Stimulated activated CD8-positive, alpha-beta memory T cell treated with anti-CD3 and anti-CD28 coated beads, Interleukin-4, amount 100 ng/mL, for 4 hours (primary cell): ENCODE measurements around the gene RPS13.
"Not testable (repeated sequence)": the region's sequence is repeated elsewhere in the genome, so short reads cannot be mapped to it uniquely, and the experiment has no call there.

Experiments
- DNase-seq, 2 donors: peaks; one replicate each; pipeline ENCODE4 v3.0.0-alpha.2; 2020; ENCODE audit warnings: low read depth in 2 of 2, low spot score in 1 of 2

Gene RPS13

DNA sequence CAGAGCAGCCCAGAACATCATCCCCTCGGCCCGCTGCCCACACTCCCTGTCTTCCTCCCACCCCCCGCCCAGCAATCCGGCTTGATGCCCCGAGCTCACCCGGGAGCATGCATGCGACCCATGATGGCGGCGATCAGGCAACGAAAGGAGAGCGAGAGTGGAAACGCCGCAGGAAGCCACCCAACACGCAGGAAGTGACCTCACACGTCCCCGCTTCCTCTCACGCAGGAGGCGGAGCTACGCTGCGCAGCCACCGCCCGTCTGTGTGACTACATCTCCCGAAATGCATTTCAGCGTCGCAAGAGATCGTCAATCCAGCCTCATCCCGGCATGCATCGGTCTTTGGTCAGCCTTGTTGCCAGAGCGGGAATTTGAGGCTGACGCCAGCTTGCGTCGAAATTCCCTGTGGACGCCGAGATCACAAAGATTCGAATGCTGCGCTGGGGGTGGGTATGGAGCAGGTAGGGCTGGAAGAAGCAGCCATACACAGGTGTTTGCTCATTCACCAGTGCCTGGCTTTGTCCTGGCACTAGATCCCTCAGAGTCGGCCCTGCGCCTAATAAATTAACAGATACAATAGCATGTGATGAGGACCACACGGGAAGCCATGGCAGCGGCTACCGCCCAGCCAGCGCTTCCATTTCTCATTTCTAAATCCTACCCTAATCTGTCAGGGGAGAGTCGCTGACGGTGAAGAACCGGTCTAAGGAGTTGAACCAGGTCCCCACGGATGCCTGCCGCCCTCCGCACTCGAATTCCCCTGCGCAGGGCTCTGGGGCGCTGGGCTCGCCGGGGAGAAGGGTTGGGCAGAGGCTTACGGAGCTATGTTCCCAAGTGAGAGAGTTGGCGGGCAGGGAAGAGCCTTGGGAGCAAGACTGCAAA, at the start of gene RPS13:
Gene RPS13, minus strand, starts transcription at position 148 of the 882 bp plus-strand sequence. Its CDS starts 26 bp downstream, at position 122.
- DNase-seq, result peak; percentile 87 to 91

DNA sequence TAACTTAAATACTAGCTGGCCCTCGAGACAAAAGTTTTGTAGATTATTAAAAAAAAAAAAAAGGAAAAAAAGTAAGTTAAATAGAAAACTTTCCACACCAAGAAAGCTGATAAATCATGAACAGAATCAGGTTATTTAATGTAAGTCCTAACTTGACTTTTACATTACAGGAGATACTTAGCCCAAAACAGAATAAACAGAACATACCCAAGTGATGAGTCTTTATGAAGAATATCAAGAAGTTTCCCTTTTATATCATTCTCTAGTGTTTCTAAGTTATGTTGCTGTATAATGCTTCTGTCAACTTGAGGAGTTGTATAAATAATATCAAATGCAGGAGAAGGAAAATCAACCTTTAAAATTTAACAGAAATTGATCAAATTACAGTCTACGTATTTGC, 44.5 kb upstream of the RPS13 start:
- DNase-seq, result no peak

DNA sequence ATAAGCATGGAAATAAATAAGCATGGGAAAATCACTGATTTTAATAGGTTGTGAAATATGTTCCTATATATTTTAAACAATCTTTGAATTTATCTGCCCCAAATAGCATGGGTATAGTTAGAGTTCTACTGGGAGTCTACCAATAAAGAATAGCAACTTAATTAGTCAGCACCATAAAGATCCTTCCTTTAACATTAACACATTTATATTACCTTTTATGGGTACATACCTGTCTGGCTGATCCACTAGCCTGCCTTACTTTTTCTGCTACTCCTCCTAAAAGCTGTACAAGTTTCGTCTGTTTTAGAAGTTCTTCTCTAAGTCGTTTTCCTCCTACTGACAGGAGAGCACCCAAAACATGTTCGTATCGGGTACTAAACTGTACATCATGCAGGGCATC, 39.8 kb upstream of the RPS13 start:
- no peak for DNase-seq

DNA sequence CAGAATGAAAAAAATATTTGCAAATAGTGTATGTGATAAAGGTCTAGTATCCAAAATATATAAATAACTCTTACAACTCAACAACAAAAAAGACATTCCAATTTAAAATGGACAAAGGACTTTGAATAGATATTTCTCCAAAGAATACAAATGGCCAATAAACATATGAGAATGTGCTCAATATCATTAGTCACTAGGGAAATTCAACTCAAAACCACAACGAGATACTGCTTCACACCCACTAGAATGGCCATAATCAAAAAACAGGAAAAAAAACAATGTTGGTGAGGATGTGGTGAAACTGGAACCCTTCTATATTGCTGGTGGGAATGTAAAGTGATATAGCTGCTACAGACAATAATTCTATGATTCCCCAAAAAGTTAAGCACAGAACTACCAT, 38.6 kb upstream of the RPS13 start:
- DNase-seq, result no peak

DNA sequence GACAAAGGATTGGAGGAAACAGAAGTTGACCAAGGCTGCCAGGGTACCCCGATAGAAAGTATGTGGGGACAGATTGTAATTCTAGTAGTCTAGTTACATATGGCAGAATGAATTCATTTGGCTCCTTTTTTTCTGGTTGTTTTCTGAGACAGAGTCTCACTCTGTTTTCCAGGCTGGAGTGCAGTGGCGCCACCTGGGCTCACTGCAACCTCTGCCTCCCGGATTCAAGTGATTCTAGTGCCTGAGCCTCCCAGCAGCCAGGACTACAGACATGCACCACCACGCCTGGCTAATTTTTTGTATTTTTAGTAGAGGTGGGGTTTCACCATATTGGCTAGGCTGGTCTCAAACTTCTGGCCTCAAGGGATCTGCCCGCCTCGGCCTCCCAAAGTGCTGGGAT, 30.3 kb upstream of the RPS13 start:
- not testable (repeated sequence) for DNase-seq

DNA sequence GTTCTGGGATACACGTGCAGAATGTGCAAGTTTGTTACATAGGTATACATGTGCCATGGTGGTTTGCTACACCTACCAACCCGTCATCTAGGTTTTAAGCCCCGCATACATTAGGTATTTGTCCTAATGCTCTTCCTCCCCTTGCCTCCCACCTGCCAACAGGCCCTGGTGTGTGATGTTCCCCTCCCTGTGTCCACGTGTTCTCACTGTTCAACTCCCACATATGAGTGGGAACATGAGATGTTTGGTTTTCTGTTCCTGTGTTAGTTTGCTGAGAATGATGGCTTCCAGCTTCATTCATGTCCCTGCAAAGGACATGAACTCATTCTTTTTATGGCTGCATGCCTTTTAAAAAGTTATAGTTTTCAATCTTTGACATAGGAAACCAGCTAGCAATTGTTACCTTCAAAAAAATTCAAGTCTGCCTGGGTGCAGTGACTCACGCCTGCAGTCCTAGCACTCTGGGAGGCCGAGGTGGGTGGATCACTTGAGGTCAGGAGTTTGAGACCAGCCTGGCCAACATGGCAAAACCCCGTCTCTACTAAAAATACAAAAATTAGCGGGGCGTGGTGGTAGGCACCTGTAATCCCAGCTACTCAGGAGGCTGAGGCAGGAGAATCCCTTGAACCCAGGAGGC, 28.1 kb upstream of the RPS13 start:
- not testable (repeated sequence) for DNase-seq

DNA sequence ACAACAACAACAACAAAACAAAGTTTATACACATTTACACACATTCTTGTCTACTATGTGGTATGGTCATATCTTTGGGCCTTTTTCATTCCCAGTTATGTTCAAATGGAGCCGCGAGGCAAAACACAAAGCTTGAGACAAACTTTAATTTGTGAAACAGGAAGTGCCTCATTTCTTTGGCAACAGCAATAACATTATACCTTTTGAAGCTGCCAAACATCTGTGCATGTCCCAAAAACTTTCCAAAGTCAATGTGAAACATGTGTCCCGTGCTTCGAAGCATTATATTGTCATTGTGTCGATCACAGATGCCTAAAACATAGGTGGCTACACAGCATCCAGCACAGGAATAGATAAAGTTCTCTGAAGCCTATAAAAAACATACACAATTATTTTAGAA, 25.0 kb upstream of the RPS13 start:
- no peak for DNase-seq

DNA sequence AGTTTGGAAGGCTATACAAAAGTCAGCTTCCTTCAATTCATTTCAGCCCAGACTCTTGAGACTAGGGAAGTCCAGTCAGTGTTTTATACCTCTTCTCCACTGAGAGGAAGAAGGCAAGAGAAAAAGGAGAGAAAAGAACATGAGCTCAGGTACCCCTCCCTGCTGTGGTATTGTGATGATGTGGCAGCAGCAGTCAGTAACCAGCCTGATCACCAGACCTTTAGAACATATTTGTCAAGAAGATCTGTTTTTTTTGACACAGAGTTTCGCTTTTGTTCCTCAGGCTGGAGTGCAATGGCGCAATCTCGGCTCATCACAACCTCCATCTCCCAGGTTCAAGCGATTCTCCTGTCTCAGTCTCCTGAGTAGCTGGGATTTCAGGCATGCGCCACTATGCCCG, 21.2 kb upstream of the RPS13 start:
- DNase-seq, result no peak

DNA sequence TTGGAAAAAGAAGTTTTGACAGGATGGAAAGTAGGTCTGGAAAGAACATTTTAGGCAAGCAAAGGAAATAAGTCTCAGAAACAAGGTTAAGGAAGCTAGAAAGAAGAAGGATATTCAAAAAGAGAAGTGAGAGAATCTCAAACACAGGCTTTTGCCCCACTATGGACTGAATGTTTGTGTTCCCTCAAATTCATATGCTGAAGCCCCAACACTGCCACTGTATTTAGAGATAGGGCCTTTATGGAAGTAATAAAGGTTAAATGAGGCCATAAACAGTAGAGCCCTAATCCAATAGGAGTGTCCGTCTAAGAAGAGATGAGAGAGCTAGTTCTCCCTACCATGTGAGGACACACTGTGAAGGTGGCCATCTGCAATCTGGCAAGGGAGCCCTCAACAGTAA, 20.6 kb upstream of the RPS13 start:
- DNase-seq, result no peak

DNA sequence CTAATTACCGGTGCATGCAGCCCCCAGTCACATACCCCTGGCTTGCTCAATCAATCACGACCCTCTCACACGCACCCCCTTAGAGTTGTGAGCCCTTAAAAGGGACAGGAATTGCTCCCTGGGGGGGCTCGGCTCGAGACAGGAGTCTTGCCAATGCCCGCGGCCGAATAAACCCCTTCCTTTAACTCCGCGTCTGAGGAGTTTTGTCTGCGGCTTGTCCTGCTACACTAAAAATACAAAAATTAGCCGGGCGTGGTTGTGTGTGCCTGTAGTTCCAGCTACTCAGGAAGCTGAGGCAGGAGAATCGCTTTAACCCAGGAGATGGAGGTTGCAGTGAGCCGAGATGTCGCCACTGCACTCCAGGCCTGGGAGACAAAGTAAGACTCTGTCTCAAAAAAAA, 8.5 kb upstream of the RPS13 start:
- not testable (repeated sequence) for DNase-seq

DNA sequence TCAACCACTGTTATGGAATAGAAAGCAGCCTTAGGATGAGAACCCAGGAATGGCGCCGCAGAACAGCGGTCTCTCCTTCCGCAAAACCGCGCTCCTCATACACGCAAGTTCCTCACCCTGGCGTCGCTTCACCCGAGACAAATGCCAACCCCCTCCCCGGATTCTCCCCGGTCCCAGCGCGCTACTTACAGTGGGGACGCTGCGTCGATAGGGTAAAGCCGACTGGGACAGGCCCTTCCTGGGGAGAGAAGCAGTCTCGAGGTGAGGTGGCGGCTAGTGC, 287 bp downstream of the RPS13 start:
- DNase-seq, result no peak

DNA sequence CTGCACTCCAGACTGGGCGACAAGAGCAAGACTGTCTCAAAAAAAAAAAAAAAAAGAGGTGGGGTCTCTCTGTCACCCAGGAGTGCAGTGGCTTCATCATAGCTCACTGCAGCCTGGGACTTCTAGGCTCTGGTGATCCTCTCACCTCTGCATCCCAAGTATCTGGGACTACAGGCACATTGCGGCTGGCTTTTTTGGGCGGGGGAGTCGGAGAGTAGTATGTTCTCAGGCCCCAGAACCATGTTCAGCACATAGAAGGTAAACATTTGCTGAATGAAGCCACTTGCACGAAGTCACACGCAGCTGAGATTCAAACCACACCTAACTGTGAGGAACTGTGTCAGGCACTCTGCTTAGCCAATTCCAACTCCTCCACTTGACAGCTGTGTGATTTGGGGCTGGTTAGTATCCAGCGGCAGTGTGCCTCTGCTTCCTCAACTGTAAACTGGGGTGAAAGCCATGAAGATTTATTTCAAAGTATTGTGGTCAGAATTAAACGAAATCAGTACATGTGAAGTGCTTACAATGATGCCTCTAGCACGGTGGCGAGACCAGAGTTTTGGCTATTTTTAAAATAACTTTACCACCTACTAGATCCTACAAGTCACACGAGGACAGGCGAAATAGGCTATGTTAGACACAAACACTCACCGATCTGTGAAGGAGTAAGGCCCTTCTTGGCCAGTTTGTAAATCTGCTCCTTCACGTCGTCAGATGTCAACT, 789 bp downstream of the RPS13 start:
- no peak for DNase-seq

DNA sequence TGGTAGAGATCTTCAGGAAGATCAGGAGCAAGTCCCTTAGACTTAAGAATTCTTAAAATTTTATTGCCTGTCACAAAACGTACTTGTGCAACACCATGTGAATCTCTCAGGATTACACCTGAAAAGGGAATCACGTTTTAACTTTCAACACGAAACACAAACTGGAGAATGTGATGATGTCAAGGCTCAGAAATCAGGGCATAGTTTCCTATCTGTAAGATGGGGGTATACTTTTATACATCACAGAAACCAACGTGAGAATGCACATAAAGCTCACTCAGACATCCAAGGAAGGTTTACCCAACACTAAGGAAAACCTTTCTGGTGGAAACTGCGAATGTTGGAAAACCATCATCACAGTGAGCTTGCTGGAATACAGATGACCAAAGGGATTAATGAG, 2.0 kb downstream of the RPS13 start:
- DNase-seq, result no peak

DNA sequence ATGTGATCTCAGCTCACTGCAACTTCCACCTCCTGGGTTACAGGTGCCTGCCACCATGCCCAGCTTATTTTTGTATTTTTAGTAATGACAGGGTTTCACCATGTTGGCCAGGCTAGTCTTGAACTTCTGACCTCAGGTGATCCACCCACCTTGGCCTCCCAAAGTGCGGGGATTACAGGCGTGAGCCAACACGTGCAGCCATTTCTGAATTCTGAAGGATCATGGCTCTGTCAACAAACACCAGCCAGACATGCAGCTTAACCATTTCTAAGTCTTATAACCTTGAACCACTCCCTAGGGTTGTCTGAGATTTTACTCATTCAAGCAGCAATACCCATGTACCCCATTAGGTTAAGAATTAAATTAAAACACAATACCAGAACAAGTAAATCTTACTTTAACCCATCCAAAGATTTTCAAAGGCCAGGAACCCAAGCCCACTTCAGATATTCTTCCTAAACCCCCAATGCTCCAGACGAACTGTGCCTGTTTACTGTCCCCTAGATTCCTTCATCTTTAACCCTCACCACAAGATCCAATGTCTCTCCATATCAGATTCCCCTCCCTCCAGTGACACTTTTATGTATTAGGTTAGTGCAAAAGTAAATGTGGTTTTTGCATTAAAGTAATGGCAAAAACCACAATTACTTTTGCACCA, 4.0 kb downstream of the RPS13 start:
- no peak for DNase-seq

DNA sequence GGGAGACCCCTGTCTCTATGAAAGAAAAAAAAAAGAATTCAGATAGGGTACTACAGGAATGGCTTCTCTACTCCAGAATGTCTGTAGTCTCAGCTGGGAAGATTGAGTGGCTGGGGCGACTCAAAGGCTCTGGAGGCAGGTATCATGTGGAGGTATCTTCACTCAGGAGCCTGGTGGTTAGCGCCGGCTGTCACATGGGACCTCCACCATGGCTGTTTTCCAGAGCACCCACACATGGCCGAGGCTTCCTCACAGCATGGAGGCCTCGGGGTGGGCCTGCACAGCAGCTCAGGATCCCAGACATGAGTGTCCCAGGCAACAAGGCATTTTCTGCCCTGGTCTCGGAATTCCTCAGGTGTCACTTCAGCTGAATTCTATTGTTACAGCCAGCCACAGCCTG, 10.1 kb downstream of the RPS13 start:
- DNase-seq, result no peak

DNA sequence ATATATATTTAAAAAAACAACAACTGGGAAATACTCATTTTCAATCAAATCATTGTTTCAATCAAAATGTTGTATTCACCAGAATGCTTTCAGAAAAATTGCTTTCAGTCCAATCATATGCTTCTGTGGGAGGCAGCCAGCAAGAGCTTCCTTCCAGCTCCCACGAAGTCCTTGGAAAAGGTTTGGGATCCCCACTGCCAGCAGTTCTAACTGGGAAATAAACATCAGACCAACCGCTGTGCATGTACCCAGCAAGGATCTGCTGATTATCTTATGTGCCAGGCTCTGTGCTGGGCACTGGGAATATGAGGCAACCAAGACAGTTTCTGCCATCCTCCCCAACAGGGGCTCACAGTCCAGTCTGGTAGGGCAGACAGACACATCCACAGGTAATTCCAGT, 10.8 kb downstream of the RPS13 start:
- DNase-seq, result no peak

DNA sequence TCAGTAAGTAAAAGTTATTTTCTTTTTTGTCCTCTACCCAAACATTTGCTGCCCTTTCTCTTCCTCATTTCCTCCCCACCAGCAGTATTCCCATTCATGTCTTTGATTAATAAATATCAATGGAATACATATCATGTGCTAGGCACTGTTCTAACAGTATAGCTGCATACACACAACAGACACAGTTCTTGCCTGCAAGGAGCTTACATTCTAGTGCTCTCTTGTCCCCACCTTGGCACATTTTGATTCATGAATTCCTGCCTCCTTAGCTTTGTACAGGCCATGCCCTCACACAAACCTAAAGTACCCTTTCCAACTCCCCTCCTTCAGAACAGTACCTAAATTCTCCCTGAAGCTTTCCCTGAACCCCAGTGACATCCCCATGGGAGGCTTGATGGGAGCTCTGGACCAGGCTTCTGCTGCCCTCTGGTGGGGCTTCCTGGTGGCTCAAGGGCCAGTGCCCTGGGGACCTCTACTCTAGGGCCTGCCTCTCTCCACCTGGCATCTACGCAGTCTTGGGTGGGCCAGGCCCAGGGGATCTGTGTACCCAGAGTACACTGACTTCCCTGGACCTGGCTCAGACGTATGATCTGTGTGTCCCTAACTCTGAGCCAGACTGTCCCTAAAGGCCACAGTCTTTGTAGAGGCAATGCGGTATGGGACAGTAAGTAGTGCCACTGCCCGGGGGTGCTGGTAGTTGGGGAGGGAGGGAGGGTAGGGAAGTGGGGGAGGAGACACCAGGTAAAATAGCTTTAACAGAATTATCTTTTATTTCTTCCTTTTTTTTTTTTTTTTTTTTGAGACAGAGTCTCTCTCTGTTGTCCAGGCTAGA, 14.1 kb downstream of the RPS13 start:
- DNase-seq, result no peak

DNA sequence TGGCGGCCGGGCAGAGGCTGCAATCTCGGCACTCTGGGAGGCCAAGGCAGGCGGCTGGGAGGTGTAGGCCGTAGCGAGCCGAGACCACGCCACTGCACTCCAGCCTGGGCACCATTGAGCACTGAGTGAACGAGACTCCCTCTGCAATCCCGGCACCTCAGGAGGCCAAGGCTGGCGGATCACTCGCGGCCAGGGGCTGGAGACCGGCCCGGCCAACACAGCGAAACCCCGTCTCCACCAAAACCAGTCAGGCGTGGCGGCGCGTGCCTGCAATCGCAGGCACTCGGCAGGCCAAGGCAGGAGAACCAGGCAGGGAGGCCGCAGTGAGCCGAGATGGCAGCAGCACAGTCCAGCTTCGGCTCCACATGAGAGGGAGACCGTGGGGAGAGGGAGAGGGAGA, 26.3 kb downstream of the RPS13 start:
- not testable (repeated sequence) for DNase-seq

DNA sequence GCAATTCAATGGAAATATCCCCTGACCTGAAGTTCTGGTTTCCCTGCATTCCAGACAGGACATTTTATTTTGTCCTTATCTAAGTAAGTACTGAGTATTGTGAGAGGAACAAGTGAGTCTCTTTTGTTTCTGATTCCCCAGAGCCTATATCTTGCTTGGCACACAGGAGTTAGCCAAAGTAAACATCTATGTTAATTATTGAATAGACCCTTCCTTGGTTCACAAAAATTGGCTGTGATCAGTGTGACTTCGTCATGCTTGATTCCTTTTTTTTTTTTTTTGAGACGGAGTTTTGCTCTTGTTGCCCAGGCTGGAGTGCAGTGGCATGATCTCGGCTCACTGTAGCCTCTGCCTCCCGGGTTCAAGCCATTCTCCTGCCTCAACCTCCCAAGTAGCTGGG, 29.0 kb downstream of the RPS13 start:
- not testable (repeated sequence) for DNase-seq

DNA sequence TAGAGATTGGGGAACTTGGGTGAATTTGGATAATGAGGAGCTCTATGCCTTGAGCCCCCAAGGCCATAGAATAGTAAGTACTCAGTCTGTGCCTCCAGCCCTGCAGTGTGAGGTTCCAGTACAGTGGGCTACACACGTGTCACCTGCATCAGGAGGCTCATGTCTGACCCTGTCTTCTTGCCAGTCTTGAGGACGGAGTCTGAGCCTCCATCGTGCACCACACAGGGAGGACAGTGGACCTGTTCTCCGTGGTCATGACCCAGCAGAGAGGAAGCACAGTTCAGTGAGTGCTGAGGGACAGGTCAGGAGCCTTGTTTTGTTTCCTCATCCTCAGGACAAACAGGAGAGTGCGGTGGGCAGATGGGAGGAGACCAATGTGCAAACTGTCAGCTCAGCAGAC, 30.8 kb downstream of the RPS13 start:
- no peak for DNase-seq
